Activated T-cell treated with anti-CD3 and anti-CD28 coated beads, Interleukin-2, amount 50 U/mL, for 24 hours (primary cell): ENCODE measurements around the gene KIAA0930.

Experiments used
- DNase-seq: peaks from one replicate; pipeline ENCODE4 v3.0.0-alpha.2; 2020
- H3K27ac Mint-ChIP-seq: 2 replicates; pipeline ENCODE4 v1.8.0; 2020; ENCODE audit warnings: mild to moderate bottlenecking, mixed read lengths
- H3K27me3 Mint-ChIP-seq: 2 replicates; pipeline ENCODE4 v1.8.0; 2020; ENCODE audit warnings: mixed read lengths
- H3K36me3 Mint-ChIP-seq: 2 replicates; pipeline ENCODE4 v1.8.0; 2020; ENCODE audit warnings: low read depth, mixed read lengths
- H3K4me1 Mint-ChIP-seq: 2 replicates; pipeline ENCODE4 v1.8.0; 2020; ENCODE audit warnings: low read depth, mixed read lengths
- H3K4me3 Mint-ChIP-seq: 2 replicates; pipeline ENCODE4 v1.8.0; 2020; ENCODE audit warnings: mild to moderate bottlenecking, moderate library complexity, mixed read lengths
- H3K9me3 Mint-ChIP-seq: 2 replicates; pipeline ENCODE4 v1.8.0; 2020; ENCODE audit warnings: mixed read lengths

KIAA0930 gene

GRCh38 chr22:45223304-45224117 is 17.2 kb downstream of the KIAA0930 start:
- H3K4me1 Mint-ChIP-seq = peaks cover 23% of the 10 kb centered on the region
- H3K4me3 Mint-ChIP-seq = no peak overlapping the region
- no peaks in the 10 kb centered on the region for H3K36me3 Mint-ChIP-seq
- no peaks in the 10 kb centered on the region for H3K9me3 Mint-ChIP-seq
- no peak for DNase-seq
- H3K27ac Mint-ChIP-seq = no peak overlapping the region
- no peaks in the 10 kb centered on the region for H3K27me3 Mint-ChIP-seq

DNA sequence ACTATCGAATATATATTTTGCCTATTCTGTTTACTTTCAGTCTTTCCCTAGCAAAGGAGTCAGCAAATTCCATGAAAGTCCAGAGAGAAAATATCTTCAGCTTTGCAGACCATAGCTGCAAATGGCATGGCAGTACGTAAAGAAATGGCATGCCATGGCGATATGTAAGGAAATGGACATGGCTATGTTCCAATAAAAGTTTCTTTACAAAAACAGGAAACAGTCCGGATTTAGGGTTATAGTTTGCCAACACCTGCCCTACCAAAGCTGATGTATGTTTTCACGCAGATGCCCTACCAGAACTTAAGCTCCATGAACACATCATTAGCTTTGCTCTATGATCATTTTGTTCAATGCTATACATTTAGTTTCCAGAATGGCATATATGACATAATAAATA is 19.5 kb downstream of the KIAA0930 start:
- Mint-ChIP-seq H3K27ac (no peak overlapping the region), H3K27me3 (no peaks in the 10 kb centered on the region), H3K9me3 (no peaks in the 10 kb centered on the region), H3K4me3 (no peak overlapping the region), H3K36me3 (no peaks in the 10 kb centered on the region), H3K4me1 (peaks cover 24% of the 10 kb centered on the region)
- DNase-seq = no peak

- Mint-ChIP-seq H3K27ac (peak overlapping the region; percentile 73), H3K27me3 (no peaks in the 10 kb centered on the region), H3K36me3 (no peaks in the 10 kb centered on the region), H3K9me3 (no peaks in the 10 kb centered on the region), H3K4me3 (no peak overlapping the region), H3K4me1 (peaks cover 24% of the 10 kb centered on the region)
- DNase-seq = no peak
These were observed 21.7 kb downstream of the KIAA0930 start for GRCh38 chr22:45218976-45219375.

- H3K27ac Mint-ChIP-seq = no peak overlapping the region
These were observed 22.9 kb downstream of the KIAA0930 start for GRCh38 chr22:45217806-45218205.

DNA sequence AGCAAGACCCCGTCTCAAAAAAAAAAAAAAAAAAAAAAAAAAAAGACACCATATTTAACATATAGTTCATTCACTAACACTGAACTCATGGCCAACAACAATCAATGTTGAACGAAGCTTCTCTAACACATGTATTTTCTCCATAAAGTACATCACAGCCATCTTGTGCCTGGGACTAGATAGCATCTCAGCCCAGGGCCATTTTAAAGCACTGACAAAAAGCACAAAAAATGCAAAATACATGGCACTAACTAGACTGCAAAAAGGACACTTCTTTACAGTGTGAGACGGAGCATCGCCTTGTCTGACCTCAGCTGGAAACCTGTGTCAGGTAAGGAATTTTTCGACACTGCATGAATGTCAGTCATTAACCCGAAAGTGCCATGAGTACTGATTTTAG is 23.3 kb downstream of the KIAA0930 start:
- DNase-seq = no peak
- H3K27me3 Mint-ChIP-seq = no peaks in the 10 kb centered on the region
- no peaks in the 10 kb centered on the region for H3K9me3 Mint-ChIP-seq
- H3K36me3 Mint-ChIP-seq = no peaks in the 10 kb centered on the region
- H3K4me3 Mint-ChIP-seq = no peak overlapping the region
- H3K4me1 Mint-ChIP-seq = peaks cover 16% of the 10 kb centered on the region
- H3K27ac Mint-ChIP-seq = no peak overlapping the region

More at GRCh38 chr22:45217806-45218205, 22.9 kb downstream of the KIAA0930 start:
- peaks cover 20% of the 10 kb centered on the region for H3K4me1 Mint-ChIP-seq
- H3K4me3 Mint-ChIP-seq = no peak overlapping the region
- H3K9me3 Mint-ChIP-seq = no peaks in the 10 kb centered on the region
- DNase-seq = no peak
- no peaks in the 10 kb centered on the region for H3K36me3 Mint-ChIP-seq
- H3K27me3 Mint-ChIP-seq = no peaks in the 10 kb centered on the region

GRCh38 chr22:45216133-45217003 is 24.3 kb downstream of the KIAA0930 start:
- no peaks in the 10 kb centered on the region for H3K9me3 Mint-ChIP-seq
- H3K4me1 Mint-ChIP-seq = peaks cover 16% of the 10 kb centered on the region
- H3K27me3 Mint-ChIP-seq = no peaks in the 10 kb centered on the region
- DNase-seq = no peak
- H3K4me3 Mint-ChIP-seq = no peak overlapping the region
- no peak overlapping the region for H3K27ac Mint-ChIP-seq
- peaks cover 6% of the 10 kb centered on the region for H3K36me3 Mint-ChIP-seq

DNA sequence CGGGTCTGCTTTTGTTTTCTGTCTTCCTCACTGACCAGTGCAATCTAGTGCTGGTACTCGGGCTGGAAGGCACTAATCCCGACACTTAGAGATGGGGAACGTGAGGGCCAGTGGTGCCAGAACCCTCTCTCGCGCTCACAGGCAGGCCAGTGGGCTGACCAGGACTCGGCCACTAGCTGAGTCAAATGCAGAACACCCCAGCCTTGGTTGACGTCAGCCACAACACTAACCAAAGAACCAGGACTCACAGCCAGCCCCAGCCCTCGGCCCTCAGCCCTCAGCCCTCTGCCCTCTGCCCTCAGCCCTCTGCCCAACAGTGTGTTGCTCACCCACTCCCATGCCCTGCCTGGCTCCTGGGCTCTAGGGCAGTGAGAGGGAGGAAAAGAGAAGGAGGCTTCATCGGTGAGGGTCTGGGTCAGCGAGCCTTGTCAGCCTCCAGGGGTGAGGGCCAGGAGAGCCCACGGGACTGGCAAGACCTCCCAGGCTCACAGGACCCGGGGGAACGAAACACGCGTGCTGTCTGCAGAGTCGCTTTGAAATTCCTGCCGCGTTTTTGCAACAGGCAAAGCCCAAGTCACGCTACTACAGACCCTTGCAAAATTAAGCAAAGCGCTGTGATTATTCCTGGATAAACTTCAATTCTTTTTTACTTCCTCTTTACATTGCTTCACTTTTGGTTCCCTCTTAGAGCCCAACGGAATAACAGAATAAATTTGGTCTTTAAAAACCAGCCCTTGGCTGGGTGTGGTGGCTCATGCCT is 27.5 kb downstream of the KIAA0930 start:
- Mint-ChIP-seq H3K36me3 (peaks cover 29% of the 10 kb centered on the region), H3K27ac (no peak overlapping the region)
- DNase-seq = no peak

DNA sequence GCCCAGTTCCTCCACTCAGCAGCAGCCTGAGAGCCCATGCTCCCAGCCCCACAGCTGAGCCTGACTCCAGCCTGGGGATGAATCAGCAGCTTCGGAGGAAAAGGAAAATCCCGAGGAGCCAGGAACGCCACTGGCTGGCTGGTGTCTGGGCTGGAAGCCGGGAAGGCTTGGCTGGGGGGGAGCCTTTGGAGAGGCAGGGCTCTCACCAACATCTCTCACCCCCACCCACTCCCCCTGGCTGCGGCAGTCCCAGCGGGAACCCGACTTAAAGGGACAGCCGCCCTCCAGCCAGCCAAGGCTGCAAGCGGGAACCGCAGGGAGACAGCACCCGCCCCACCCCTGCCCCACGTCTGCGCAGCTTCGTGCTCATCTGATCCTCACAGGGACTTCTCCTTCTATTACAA is 28.4 kb downstream of the KIAA0930 start:
- Mint-ChIP-seq H3K4me1 (peaks cover 4% of the 10 kb centered on the region), H3K27me3 (no peaks in the 10 kb centered on the region), H3K27ac (no peak overlapping the region), H3K36me3 (peaks cover 31% of the 10 kb centered on the region), H3K9me3 (no peaks in the 10 kb centered on the region), H3K4me3 (no peak overlapping the region)
- no peak for DNase-seq

More for the DNA sequence above, 27.5 kb downstream of the KIAA0930 start:
- Mint-ChIP-seq H3K4me1 (peaks cover 4% of the 10 kb centered on the region), H3K27me3 (no peaks in the 10 kb centered on the region), H3K4me3 (no peak overlapping the region), H3K9me3 (no peaks in the 10 kb centered on the region)

GRCh38 chr22:45211848-45212247 is 28.8 kb downstream of the KIAA0930 start:
- H3K36me3 Mint-ChIP-seq = peaks cover 31% of the 10 kb centered on the region
- H3K9me3 Mint-ChIP-seq = no peaks in the 10 kb centered on the region
- no peaks in the 10 kb centered on the region for H3K27me3 Mint-ChIP-seq
- no peak overlapping the region for H3K4me3 Mint-ChIP-seq
- H3K4me1 Mint-ChIP-seq = peaks cover 4% of the 10 kb centered on the region
- no peak for DNase-seq
- no peak overlapping the region for H3K27ac Mint-ChIP-seq

DNA sequence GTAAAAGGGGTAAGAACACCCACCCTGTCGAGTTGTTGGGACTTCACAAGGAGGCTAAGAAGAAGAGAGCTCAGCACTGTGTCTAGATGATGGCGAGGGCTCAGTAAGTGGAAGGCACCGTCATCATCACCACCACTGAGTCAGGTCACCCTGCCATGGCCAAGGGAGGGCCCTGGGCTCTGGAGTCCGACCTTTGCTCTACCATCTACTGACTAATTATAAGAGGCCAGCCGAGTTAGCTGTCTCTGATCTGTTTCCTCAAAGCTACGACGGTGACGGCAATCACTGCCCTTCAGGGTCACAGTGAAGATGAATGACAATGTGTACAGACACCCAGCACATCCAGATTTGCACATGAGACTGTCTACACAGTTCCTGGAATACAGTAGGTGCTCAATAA is 29.3 kb downstream of the KIAA0930 start:
- H3K27ac Mint-ChIP-seq = no peak overlapping the region
- peaks cover 4% of the 10 kb centered on the region for H3K4me1 Mint-ChIP-seq
- H3K36me3 Mint-ChIP-seq = peaks cover 32% of the 10 kb centered on the region
- H3K27me3 Mint-ChIP-seq = no peaks in the 10 kb centered on the region
- no peak overlapping the region for H3K4me3 Mint-ChIP-seq
- DNase-seq = no peak
- H3K9me3 Mint-ChIP-seq = no peaks in the 10 kb centered on the region

GRCh38 chr22:45210991-45211390 is 29.7 kb downstream of the KIAA0930 start:
- H3K27me3 Mint-ChIP-seq = no peaks in the 10 kb centered on the region
- DNase-seq = no peak
- no peaks in the 10 kb centered on the region for H3K9me3 Mint-ChIP-seq
- no peak overlapping the region for H3K27ac Mint-ChIP-seq
- H3K4me3 Mint-ChIP-seq = no peak overlapping the region
- peaks cover 36% of the 10 kb centered on the region for H3K36me3 Mint-ChIP-seq
- H3K4me1 Mint-ChIP-seq = peaks cover 4% of the 10 kb centered on the region

DNA sequence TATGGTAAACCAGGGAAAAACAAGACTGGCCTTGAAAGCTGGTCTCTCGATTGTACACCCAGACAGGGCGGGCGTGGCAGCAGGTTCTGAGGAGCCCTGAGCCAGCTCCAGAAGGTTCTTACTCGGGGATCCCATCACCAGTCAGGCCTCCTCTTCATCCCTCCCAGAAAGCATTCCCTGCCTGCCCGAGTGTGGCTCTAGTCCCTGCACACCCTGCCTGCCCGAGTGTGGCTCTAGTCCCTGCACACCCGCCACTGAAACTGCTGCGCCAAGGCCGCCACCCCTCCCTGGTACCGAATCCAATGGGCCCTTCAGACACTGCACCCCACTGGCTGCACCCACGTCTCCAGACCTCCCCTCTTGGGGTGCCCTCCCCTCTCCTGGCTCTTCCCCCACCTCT is 30.1 kb downstream of the KIAA0930 start:
- Mint-ChIP-seq H3K27me3 (no peaks in the 10 kb centered on the region), H3K27ac (no peak overlapping the region), H3K36me3 (peaks cover 40% of the 10 kb centered on the region), H3K4me3 (no peak overlapping the region), H3K9me3 (no peaks in the 10 kb centered on the region), H3K4me1 (peaks cover 4% of the 10 kb centered on the region)
- DNase-seq = no peak

DNA sequence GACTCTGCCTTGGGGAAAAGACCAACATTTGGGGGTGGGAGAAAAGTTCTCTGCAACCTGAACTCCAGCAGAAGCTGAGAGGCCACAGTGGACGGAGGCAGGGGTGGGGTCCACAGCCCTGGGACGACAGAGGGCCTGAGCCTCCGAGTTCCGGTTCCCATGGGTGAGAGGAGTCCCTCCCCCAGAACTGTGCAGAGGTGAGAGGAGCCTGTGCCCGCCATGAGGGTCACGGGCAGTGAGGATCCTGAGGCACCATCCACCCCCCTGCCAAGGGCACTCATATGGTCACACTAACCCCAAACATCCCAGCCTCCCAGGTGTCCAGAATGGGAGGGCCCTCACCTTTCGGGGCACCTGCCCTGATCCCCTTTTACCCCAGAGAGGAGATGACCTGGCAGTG is 30.5 kb downstream of the KIAA0930 start:
- Mint-ChIP-seq H3K9me3 (no peaks in the 10 kb centered on the region), H3K4me1 (peaks cover 4% of the 10 kb centered on the region), H3K4me3 (no peak overlapping the region), H3K36me3 (peaks cover 41% of the 10 kb centered on the region), H3K27ac (no peak overlapping the region), H3K27me3 (no peaks in the 10 kb centered on the region)
- DNase-seq = no peak

DNA sequence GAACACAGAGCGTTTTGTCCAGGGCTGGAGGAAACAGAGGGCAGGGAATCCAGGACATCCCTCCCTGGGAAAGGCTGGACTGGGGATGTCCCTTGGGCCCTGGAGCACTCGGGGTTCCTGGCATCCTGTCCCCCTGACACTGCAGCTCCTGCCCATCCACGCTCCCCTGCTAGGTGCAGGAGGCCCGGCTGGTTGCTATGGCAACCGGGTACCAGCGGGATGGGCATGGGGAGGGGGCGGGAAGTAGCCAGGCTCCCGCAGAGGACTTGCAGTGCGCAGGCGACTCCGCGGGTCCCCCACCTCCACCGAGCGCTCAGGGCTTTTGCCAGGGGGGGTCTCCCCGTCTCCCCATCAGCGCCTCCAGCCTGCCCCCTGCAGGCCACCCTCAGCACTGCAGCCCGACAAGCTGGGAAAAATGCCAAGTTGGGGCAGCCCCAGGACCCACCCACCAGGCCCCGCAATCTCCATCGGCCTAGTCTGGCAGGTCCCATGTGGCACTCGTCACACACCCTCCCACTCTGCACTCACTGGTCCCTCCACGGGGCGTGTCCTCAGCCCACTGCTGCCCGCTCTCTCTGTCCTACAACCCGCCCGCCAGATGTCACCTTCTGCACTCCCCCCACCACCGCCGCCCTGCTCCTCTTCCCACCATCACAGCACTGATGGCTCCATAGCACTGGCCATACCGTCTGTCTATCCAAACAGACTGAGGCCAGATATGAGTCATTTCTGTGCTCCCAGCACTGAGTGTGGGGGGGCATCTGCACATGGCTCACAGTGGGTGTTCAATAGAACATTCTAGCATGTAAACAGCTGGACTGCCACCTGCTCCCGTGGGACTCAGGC is 31.5 kb downstream of the KIAA0930 start:
- H3K27ac Mint-ChIP-seq = no peak overlapping the region
- peaks cover 4% of the 10 kb centered on the region for H3K4me1 Mint-ChIP-seq
- H3K4me3 Mint-ChIP-seq = no peak overlapping the region
- H3K27me3 Mint-ChIP-seq = no peaks in the 10 kb centered on the region
- H3K9me3 Mint-ChIP-seq = no peaks in the 10 kb centered on the region
- peak; percentile 64 for DNase-seq
- peaks cover 50% of the 10 kb centered on the region for H3K36me3 Mint-ChIP-seq
